AG09319 (cell line): ENCODE results near the gene MED31.

Experiments used
- DNase-seq: peaks from one replicate; pipeline ENCODE4 v3.0.0-alpha.2; 2010; ENCODE audit warnings: low read depth; ENCODE audit errors: extremely low read depth
- CTCF ChIP-seq: IDR thresholded peaks from 2 replicates; pipeline ENCODE4 v1.5.1; 2011; ENCODE audit warnings: low read depth, mild to moderate bottlenecking, inconsistent platforms, low read length, moderate library complexity

The MED31 gene

GRCh38 chr17:6638046-6638908 lies 13.1 kb downstream of the MED31 start:
- TF ChIP-seq CTCF: no peak
- DNase-seq: no peak

- no peak for DNase-seq
- no peak for TF ChIP-seq CTCF
Observed at GRCh38 chr17:6637458-6637840, 14.0 kb downstream of the MED31 start.

GRCh38 chr17:6636616-6637457 lies 14.6 kb downstream of the MED31 start:
- no peak for DNase-seq
- TF ChIP-seq CTCF: no peak

- no peak for TF ChIP-seq CTCF
- DNase-seq: no peak
Observed at GRCh38 chr17:6636105-6636504, 15.3 kb downstream of the MED31 start.

- DNase-seq: no peak
- TF ChIP-seq CTCF: no peak
Observed at GRCh38 chr17:6633263-6633662, 18.1 kb downstream of the MED31 start.

GRCh38 chr17:6632530-6632929 lies 18.9 kb downstream of the MED31 start:
- DNase-seq: no peak
- no peak for TF ChIP-seq CTCF

GRCh38 chr17:6630390-6630789 lies 21.0 kb downstream of the MED31 start:
- no peak for TF ChIP-seq CTCF

More at GRCh38 chr17:6630390-6630789, 21.0 kb downstream of the MED31 start:
- no peak for DNase-seq
